CD14-positive monocyte (primary cell): ENCODE data around the gene ABHD16B. TPM values are rescaled to one million over a fixed set of nuclear protein-coding genes. Genes with fewer than 3 reads are reported as not detected.
"Not testable (repeated sequence)": the region's sequence is repeated elsewhere in the genome, so short reads cannot be mapped to it uniquely, and the experiment has no call there.

Source experiments
- DNase-seq, 3 donors: peaks; one replicate each; pipeline ENCODE4 v3.0.0-alpha.2; 2011 to 2022
- H2AFZ ChIP-seq: 2 replicates; pipeline ENCODE4 v1.6.0; 2012; ENCODE audit warnings: mild to moderate bottlenecking, low read depth, low read length, inconsistent platforms; ENCODE audit not compliant: insufficient read depth, poor library complexity, severe bottlenecking
- H3K27ac ChIP-seq, 2 donors: 1 replicate in 1 of 2; 2 replicates in 1 of 2; pipeline ENCODE4 v1.5.1; 2012 to 2013; ENCODE audit warnings: low read length in 2 of 2, control low read depth in 1 of 2, inconsistent platforms in 1 of 2, low read depth in 1 of 2, mild to moderate bottlenecking in 1 of 2
- H3K27me3 ChIP-seq, 2 donors: one replicate each; pipeline versions ENCODE4 v1.6.0 to v1.6.1; 2011 to 2013; ENCODE audit warnings: low read length in 2 of 2; ENCODE audit not compliant: control insufficient read depth in 2 of 2, insufficient read depth in 2 of 2
- H3K36me3 ChIP-seq, 2 donors: replicated peaks in 1 of 2; 1 replicate in 1 of 2; 2 replicates in 1 of 2; pipeline versions ENCODE4 v1.5.1 to v1.6.1; 2012 to 2013; ENCODE audit warnings: low read length in 2 of 2, control low read depth in 1 of 2, inconsistent platforms in 1 of 2, mild to moderate bottlenecking in 1 of 2; ENCODE audit not compliant: insufficient read depth in 2 of 2, control insufficient read depth in 1 of 2
- H3K4me1 ChIP-seq, 2 donors: 1 replicate in 1 of 2; 2 replicates in 1 of 2; pipeline versions ENCODE4 v1.5.1 to v1.6.1; 2012 to 2013; ENCODE audit warnings: low read length in 2 of 2, control low read depth in 1 of 2, inconsistent platforms in 1 of 2, mild to moderate bottlenecking in 1 of 2, moderate library complexity in 1 of 2; ENCODE audit not compliant: insufficient read depth in 2 of 2, control insufficient read depth in 1 of 2
- H3K4me2 ChIP-seq: replicated peaks from 2 replicates; pipeline ENCODE3; 2012; ENCODE audit warnings: low read length, moderate library complexity, mild to moderate bottlenecking; ENCODE audit not compliant: poor library complexity, severe bottlenecking; ENCODE audit errors: extremely low read depth
- H3K4me3 ChIP-seq, 3 experiments: fragments of 200-600 bp in 1 of 3; sonication (generic) in 1 of 3; replicated peaks in 1 of 3; 1 replicate in 2 of 3; 2 replicates in 1 of 3; pipeline ENCODE4 v1.5.1; 2011 to 2013; ENCODE audit warnings: low read length in 3 of 3, mild to moderate bottlenecking in 3 of 3, control low read depth in 2 of 3, low read depth in 2 of 3, inconsistent platforms in 1 of 3, moderate library complexity in 1 of 3
- H3K79me2 ChIP-seq: 2 replicates; pipeline ENCODE4 v1.6.0; 2012; ENCODE audit warnings: mild to moderate bottlenecking, control low read depth, inconsistent platforms, low read length, moderate library complexity; ENCODE audit not compliant: insufficient read depth
- H3K9ac ChIP-seq: 2 replicates; pipeline ENCODE4 v1.6.0; 2017; ENCODE audit warnings: low read length, mild to moderate bottlenecking; ENCODE audit not compliant: insufficient read depth, poor library complexity, severe bottlenecking
- H3K9me3 ChIP-seq, 2 donors: replicated peaks in 1 of 2; 1 replicate in 1 of 2; 2 replicates in 1 of 2; pipeline versions ENCODE4 v1.5.1 to v1.6.1; 2012 to 2013; ENCODE audit warnings: low read length in 2 of 2, control low read depth in 1 of 2; ENCODE audit not compliant: control insufficient read depth in 1 of 2, insufficient read depth in 1 of 2
- H4K20me1 ChIP-seq: 2 replicates; pipeline ENCODE4 v1.6.0; 2012; ENCODE audit warnings: mild to moderate bottlenecking, low read length, control low read depth, moderate library complexity; ENCODE audit not compliant: insufficient read depth
- H3K27ac Mint-ChIP-seq, 7 donors: one replicate each; pipeline ENCODE4 v1.8.0; 2020; ENCODE audit warnings: mild to moderate bottlenecking in 7 of 7, mixed read lengths in 7 of 7, moderate library complexity in 6 of 7, inconsistent platforms in 2 of 7
- H3K27me3 Mint-ChIP-seq, 3 donors: one replicate each; pipeline ENCODE4 v1.8.0; 2021 to 2022; ENCODE audit warnings: low read depth in 3 of 3, mild to moderate bottlenecking in 3 of 3, mixed read lengths in 3 of 3, moderate library complexity in 3 of 3, inconsistent platforms in 1 of 3
- H3K36me3 Mint-ChIP-seq, 2 donors: one replicate each; pipeline ENCODE4 v1.8.0; 2020; ENCODE audit warnings: mixed read lengths in 2 of 2, inconsistent platforms in 1 of 2, mild to moderate bottlenecking in 1 of 2
- H3K4me1 Mint-ChIP-seq: one replicate; pipeline ENCODE4 v1.8.0; 2020; ENCODE audit warnings: mild to moderate bottlenecking, mixed read lengths
- H3K4me3 Mint-ChIP-seq, 2 donors: one replicate each; pipeline ENCODE4 v1.8.0; 2020; ENCODE audit warnings: mild to moderate bottlenecking in 2 of 2, mixed read lengths in 2 of 2, moderate library complexity in 1 of 2
- H3K9me3 Mint-ChIP-seq, 7 donors: one replicate each; pipeline ENCODE4 v1.8.0; 2020 to 2022; ENCODE audit warnings: mixed read lengths in 7 of 7, mild to moderate bottlenecking in 6 of 7, moderate library complexity in 6 of 7, inconsistent platforms in 2 of 7
- CTCF ChIP-seq: fragments of 200-600 bp; IDR thresholded peaks from one replicate; pipeline ENCODE4 v1.8.0; 2022; ENCODE audit warnings: antibody characterized with exemption, mild to moderate bottlenecking
- WGBS: methylation state at CpG from one replicate; pipeline ENCODE4 v1.1.5; 2013; ENCODE audit warnings: missing lambda C conversion rate; ENCODE audit not compliant: insufficient coverage; 5-methylcytosine and 5-hydroxymethylcytosine counted together
- intact Hi-C, 2 donors: fragments of 100-400 bp; cut with micrococcal nuclease; formaldehyde crosslinking; loops; one replicate each; pipeline versions ENCODE4 v1.15.0 to v1.15.1; 2023
- polyA plus RNA-seq, 3 donors: library from polyadenylated mRNA; depleted of rRNA in 1 of 3; unstranded in 2 of 3; stranded (reverse) in 1 of 3; fragments of 300-500 nt in 2 of 3; fragments of >200 nt in 1 of 3; fragmentation: Illumina TruSeq in 2 of 3; gene quantifications; 1 replicate in 2 of 3; 2 replicates in 1 of 3; pipeline ENCODE4 v1.2.3, GENCODE V29; 2012 to 2021

ABHD16B gene
- polyA plus RNA-seq, 3 donors, result not detected

GRCh38 chr20:63878899-63879663 is 17.8 kb downstream of the ABHD16B start:
- Mint-ChIP-seq H3K36me3 (peaks cover 72 to 92% of the 10 kb centered on the region in 2 donors), H3K27ac (peak overlapping the region in 2 of 7 donors; percentile 69 to 73), H3K4me3 (no peak overlapping the region), H3K27me3 (peaks cover 0 to 1% (median 1%) of the 10 kb centered on the region in 3 donors), H3K4me1 (peaks cover 35% of the 10 kb centered on the region), H3K9me3 (peaks cover 0 to 2% (median 0%) of the 10 kb centered on the region in 7 donors)
- intact Hi-C loops, result no loop called here
- peaks cover 14 to 27% of the 10 kb centered on the region in 2 donors for H3K4me1 ChIP-seq
- H3K36me3 ChIP-seq, result peaks cover 80 to 91% of the 10 kb centered on the region in 2 donors
- no peak for TF ChIP-seq CTCF
- H2AFZ ChIP-seq, result no peak overlapping the region
- H3K27me3 ChIP-seq, result no peaks in the 10 kb centered on the region
- H3K4me2 ChIP-seq, result no peak overlapping the region
- H3K4me3 ChIP-seq, result no peak overlapping the region
- WGBS, result 95% methylated on average over 11 of the region's 14 CpGs
- H3K27ac ChIP-seq, result no peak overlapping the region
- H3K9me3 ChIP-seq, result no peaks in the 10 kb centered on the region
- DNase-seq, result no peak
- peaks cover 84% of the 10 kb centered on the region for H3K79me2 ChIP-seq
- H3K9ac ChIP-seq, result no peak overlapping the region
- peaks cover 90% of the 10 kb centered on the region for H4K20me1 ChIP-seq

GRCh38 chr20:63880901-63881300 is 19.6 kb downstream of the ABHD16B start:
- Mint-ChIP-seq H3K4me1 (peaks cover 19% of the 10 kb centered on the region), H3K36me3 (peaks cover 77 to 92% of the 10 kb centered on the region in 2 donors)
- H3K9ac ChIP-seq, H3K9me3 ChIP-seq, H3K4me2 ChIP-seq, intact Hi-C loops, DNase-seq, H3K27ac ChIP-seq, H3K27me3 Mint-ChIP-seq, H2AFZ ChIP-seq, H3K4me3 ChIP-seq, H3K27ac Mint-ChIP-seq, H3K9me3 Mint-ChIP-seq, H3K27me3 ChIP-seq, H3K4me3 Mint-ChIP-seq: not testable (repeated sequence)
- Histone ChIP-seq H3K79me2 (peaks cover 86% of the 10 kb centered on the region), H3K4me1 (peaks cover 6 to 13% of the 10 kb centered on the region in 2 donors), H4K20me1 (peaks cover 95% of the 10 kb centered on the region), H3K36me3 (peaks cover 84 to 95% of the 10 kb centered on the region in 2 donors)
- 98% methylated on average over 13 of the region's 13 CpGs for whole genome bisulfite sequencing
